ENCODE results near the gene PSMA2.

DNA sequence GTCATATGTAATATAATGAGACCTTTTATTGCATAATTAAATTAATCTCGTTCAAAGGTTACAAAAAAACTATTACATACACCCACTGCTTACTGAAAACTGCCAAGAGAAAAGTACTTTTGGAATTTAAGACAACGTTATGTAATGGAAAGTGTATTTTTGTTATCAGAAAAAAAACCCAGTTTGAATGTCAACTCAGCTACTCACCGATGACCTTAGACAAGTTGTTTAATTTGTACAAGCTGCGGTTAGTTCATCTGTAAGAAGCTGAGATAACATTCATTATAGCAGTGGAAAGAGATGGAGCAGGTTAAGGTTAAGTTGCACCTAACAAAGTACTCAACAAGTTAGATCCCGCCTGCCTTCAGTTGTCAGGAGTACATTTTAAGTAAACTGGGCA lies 1.1 kb downstream of the PSMA2 start:
- no peak for TF ChIP-seq GATA2 (IDR thresholded peaks at IDR 0.05; ENCODE audit: low read depth, low read length)
- TF ChIP-seq GATA3 (IDR thresholded peaks at IDR 0.05; ENCODE audit: low read depth, low read length) = no peak

All from SH-SY5Y (cell line).